Measurements from ENCODE around the gene DBP. TPM values are rescaled to one million over a fixed set of nuclear protein-coding genes. Genes with fewer than 3 reads are reported as not detected.

Gene DBP
- total and polyA plus RNA-seq, 2 of the 13 experiments (the other 11 are each of a cell fraction or from before 2014, with no cell fraction given) = 1.7 to 5.8 TPM

DNA sequence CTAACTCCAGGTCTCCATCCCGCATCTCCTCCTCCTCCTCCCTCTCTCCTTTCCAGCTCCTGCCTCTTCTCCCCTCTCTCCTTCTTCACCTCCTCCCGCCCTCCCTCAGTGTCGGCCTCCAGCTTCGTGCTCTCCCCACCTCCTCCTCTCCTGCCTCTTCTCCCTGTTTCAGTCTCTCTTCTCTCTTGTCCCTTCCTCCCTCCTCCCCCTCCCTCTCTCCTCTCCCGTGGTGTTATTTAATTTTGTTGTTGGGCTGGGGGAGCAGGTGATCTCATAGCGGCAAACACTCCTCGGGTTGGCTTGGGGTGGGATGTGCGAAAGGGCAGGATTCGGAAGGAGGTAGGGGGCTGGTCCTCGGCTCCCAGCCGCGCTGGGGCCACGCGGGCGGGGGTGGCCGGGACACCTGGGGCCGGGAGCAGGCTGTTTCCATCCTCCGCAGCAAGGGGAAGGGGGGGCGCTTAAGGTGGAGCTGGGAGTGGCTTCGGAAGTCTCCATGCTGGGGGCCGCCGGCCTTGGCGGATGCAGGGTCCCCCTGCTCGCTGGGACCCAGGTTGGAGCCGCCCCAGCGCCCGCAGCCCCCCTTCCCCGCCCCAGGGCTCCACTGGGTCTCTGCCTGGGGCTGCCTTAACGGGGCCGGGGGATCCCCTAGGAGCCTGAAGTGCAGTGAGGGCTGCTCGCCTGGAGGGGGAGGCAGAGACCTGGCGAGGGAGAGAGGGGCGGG lies 9.0 kb upstream of the DBP start, which contains the start of gene CA11 (continued):
- TF ChIP-seq YY1 (IDR thresholded peaks at IDR 0.05; ENCODE audit: insufficient read depth, insufficient replicate concordance, low read depth, low read length) = peak; percentile 29
- TF ChIP-seq RCOR2 (CRISPR knock-in tag; IDR thresholded peaks at IDR 0.05) = 0 out of 2 replicates have a peak, but pooled peaks have one; percentile 32
- peak; percentile 16; the same call in 1 of the 2 replicates for TF ChIP-seq ZNF792 (CRISPR knock-in tag; IDR thresholded peaks at IDR 0.05)
- 0 out of 2 replicates have a peak, but pooled peaks have one; percentile 29 for TF ChIP-seq ZNF547 (CRISPR knock-in tag; IDR thresholded peaks at IDR 0.05)
- no peak for TF ChIP-seq ZNF407 (CRISPR knock-in tag; IDR thresholded peaks at IDR 0.05; ENCODE audit: not compliant biosample characterization)
- TF ChIP-seq SAP130 (CRISPR knock-in tag; IDR thresholded peaks at IDR 0.05; ENCODE audit: low read depth) = 0 out of 2 replicates have a peak, but pooled peaks have one; percentile 28
- TF ChIP-seq, protein P1, sequence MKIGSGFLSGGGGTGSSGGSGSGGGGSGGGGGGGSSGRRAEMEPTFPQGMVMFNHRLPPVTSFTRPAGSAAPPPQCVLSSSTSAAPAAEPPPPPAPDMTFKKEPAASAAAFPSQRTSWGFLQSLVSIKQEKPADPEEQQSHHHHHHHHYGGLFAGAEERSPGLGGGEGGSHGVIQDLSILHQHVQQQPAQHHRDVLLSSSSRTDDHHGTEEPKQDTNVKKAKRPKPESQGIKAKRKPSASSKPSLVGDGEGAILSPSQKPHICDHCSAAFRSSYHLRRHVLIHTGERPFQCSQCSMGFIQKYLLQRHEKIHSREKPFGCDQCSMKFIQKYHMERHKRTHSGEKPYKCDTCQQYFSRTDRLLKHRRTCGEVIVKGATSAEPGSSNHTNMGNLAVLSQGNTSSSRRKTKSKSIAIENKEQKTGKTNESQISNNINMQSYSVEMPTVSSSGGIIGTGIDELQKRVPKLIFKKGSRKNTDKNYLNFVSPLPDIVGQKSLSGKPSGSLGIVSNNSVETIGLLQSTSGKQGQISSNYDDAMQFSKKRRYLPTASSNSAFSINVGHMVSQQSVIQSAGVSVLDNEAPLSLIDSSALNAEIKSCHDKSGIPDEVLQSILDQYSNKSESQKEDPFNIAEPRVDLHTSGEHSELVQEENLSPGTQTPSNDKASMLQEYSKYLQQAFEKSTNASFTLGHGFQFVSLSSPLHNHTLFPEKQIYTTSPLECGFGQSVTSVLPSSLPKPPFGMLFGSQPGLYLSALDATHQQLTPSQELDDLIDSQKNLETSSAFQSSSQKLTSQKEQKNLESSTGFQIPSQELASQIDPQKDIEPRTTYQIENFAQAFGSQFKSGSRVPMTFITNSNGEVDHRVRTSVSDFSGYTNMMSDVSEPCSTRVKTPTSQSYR (CRISPR knock-in tag; IDR thresholded peaks at IDR 0.05; ENCODE audit: borderline replicate concordance) = no peak; the same call in 1 of the 2 replicates
- TF ChIP-seq IRF2 (CRISPR knock-in tag; IDR thresholded peaks at IDR 0.05) = peak; percentile 77; the same call in 1 of the 2 replicates
- TF ChIP-seq PRMT3 (CRISPR knock-in tag; IDR thresholded peaks at IDR 0.05; ENCODE audit: borderline replicate concordance, low read depth) = no peak
- peak in 1 of 2 experiments; percentile 58; a peak in 1 of 4 replicates for TF ChIP-seq KLF16 (CRISPR knock-in tag; IDR thresholded peaks at IDR 0.05)
- no peak for TF ChIP-seq YEATS4 (CRISPR knock-in tag; IDR thresholded peaks at IDR 0.05; ENCODE audit: borderline replicate concordance)
- 0 out of 2 replicates have a peak, but pooled peaks have one; percentile 35 for TF ChIP-seq ZNF350 (CRISPR knock-in tag; IDR thresholded peaks at IDR 0.05; ENCODE audit: borderline replicate concordance, low read depth)
- TF ChIP-seq RXRA (CRISPR knock-in tag; IDR thresholded peaks at IDR 0.05) = no peak
- no peak for TF ChIP-seq ZNF441 (CRISPR knock-in tag; IDR thresholded peaks at IDR 0.05; ENCODE audit: borderline replicate concordance)
- peak; percentile 13; the same call in 1 of the 2 replicates for TF ChIP-seq ZNF768 (CRISPR knock-in tag; IDR thresholded peaks at IDR 0.05)
- TF ChIP-seq ZNF614 (CRISPR knock-in tag; IDR thresholded peaks at IDR 0.05; ENCODE audit: borderline replicate concordance) = peak; percentile 62; the same call in 1 of the 2 replicates
- TF ChIP-seq ATM (IDR thresholded peaks at IDR 0.05; ENCODE audit: borderline replicate concordance) = no peak

Measured in HepG2 (cell line).